ENCODE measurements around the gene FAM89A.

The FAM89A gene

DNA sequence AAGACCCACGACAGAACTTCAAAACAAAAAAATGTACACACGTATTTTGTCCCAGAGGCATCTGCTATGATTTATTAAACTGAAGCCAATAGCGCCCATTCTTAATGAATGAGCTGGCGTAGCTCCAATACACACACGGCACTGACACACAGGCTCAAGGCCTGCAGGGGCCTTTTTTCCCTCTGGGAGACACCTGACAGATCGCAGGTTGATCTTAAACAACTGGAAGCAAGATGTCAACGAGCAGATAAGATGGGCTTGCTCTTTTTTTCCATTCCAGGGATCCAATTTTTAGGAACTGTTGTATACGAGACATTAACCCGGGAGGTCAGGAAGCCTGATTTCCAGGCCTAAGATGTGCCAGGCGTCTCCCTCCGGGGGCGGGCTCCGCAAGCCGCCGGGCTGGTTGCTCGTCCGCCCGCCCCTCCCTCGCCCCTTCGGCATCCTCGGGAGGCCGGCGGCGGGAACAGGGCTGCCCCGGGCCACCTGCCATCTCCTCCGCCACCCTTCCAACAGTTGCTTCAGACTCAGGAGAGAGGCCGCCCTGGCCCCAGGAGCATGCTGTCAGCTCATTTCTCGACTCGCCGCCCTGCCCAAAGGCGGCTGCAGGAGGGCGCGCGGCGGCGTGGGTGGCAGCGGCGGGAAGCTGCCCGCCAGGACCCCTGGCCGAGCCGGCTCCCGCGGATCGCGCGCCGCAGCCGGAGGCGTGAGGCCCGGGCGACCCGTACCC, 62.1 kb downstream of the FAM89A start:
- TF ChIP-seq CTCF (IDR thresholded peaks at IDR 0.05; ENCODE audit: low read depth, low read length) = no peak
- peak overlapping the region; percentile 92 for H3K4me3 ChIP-seq (ENCODE audit: low read depth, low read length)

- H3K4me3 ChIP-seq (ENCODE audit: low read depth, low read length) = peak overlapping the region; percentile 92
Observed at GRCh38 chr1:230976825-230977747, 63.0 kb downstream of the FAM89A start.

GRCh38 chr1:230976360-230976759, 63.7 kb downstream of the FAM89A start:
- H3K4me3 ChIP-seq (ENCODE audit: low read depth, low read length) = no peak overlapping the region
- TF ChIP-seq CTCF (IDR thresholded peaks at IDR 0.05; ENCODE audit: low read depth, low read length) = no peak

More at GRCh38 chr1:230976825-230977747, 63.0 kb downstream of the FAM89A start:
- TF ChIP-seq CTCF (IDR thresholded peaks at IDR 0.05; ENCODE audit: low read depth, low read length) = no peak

GRCh38 chr1:230975636-230976035, 64.4 kb downstream of the FAM89A start:
- TF ChIP-seq CTCF (IDR thresholded peaks at IDR 0.05; ENCODE audit: low read depth, low read length) = no peak
- no peak overlapping the region for H3K4me3 ChIP-seq (ENCODE audit: low read depth, low read length)

GRCh38 chr1:230972855-230973271, 67.2 kb downstream of the FAM89A start:
- no peak overlapping the region for H3K4me3 ChIP-seq (ENCODE audit: low read depth, low read length)
- no peak for TF ChIP-seq CTCF (IDR thresholded peaks at IDR 0.05; ENCODE audit: low read depth, low read length)

GRCh38 chr1:230971771-230972170, 68.3 kb downstream of the FAM89A start:
- H3K4me3 ChIP-seq (ENCODE audit: low read depth, low read length) = no peak overlapping the region
- no peak for TF ChIP-seq CTCF (IDR thresholded peaks at IDR 0.05; ENCODE audit: low read depth, low read length)

- no peak for TF ChIP-seq CTCF (IDR thresholded peaks at IDR 0.05; ENCODE audit: low read depth, low read length)
- H3K4me3 ChIP-seq (ENCODE audit: low read depth, low read length) = no peak overlapping the region
Observed at GRCh38 chr1:230970432-230970831, 69.6 kb downstream of the FAM89A start.
